Mucosa of stomach (tissue), 1 donor: ENCODE measurements around the gene MOB2.

Experiments used
- H3K27me3 ChIP-seq: one replicate; pipeline ENCODE4 v1.7.0; 2013; ENCODE audit warnings: mild to moderate bottlenecking, low read length; ENCODE audit not compliant: control insufficient read depth, insufficient read depth
- H3K36me3 ChIP-seq: one replicate; pipeline ENCODE4 v1.7.0; 2013; ENCODE audit warnings: low read length; ENCODE audit not compliant: control insufficient read depth, insufficient read depth
- H3K4me1 ChIP-seq: one replicate; pipeline ENCODE4 v1.7.0; 2013; ENCODE audit warnings: mild to moderate bottlenecking, low read length; ENCODE audit not compliant: control insufficient read depth, insufficient read depth
- H3K4me3 ChIP-seq: one replicate; pipeline ENCODE4 v1.7.0; 2013; ENCODE audit warnings: low read length
- H3K9ac ChIP-seq: one replicate; pipeline ENCODE4 v1.7.0; 2013; ENCODE audit warnings: mild to moderate bottlenecking, low read length, moderate library complexity
- H3K9me3 ChIP-seq: one replicate; pipeline ENCODE4 v1.7.0; 2013; ENCODE audit warnings: mild to moderate bottlenecking, low read length, moderate library complexity; ENCODE audit not compliant: control insufficient read depth
- donor health status: Pancreatic carcinoma.

The MOB2 gene

DNA sequence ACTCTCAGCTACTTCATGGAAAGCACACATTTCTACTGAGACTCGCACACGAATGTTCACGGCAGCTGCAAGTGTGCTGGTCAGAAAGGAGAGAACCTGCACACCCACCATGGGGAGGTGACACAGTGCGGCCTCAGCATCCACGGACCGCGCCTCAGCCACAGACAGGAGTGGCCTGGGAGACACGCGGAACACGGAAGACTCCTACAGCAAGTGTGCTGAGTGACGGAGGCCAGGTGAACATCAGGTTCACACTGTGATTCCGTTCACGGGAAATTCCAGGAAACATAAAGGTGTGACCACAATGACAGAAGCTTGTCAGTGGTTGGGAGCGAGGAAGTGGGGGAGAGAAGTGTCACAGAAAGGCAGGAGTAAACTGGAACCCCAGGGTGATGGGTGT is 13.3 kb upstream of the MOB2 start:
- H3K36me3 ChIP-seq = peaks cover 3% of the 10 kb centered on the region
- H3K4me1 ChIP-seq = peaks cover 25% of the 10 kb centered on the region
- no peak overlapping the region for H3K9ac ChIP-seq
- H3K27me3 ChIP-seq = no peaks in the 10 kb centered on the region
- no peak overlapping the region for H3K4me3 ChIP-seq
- no peaks in the 10 kb centered on the region for H3K9me3 ChIP-seq

- H3K36me3 ChIP-seq = peaks cover 3% of the 10 kb centered on the region
- H3K4me3 ChIP-seq = no peak overlapping the region
- H3K9me3 ChIP-seq = no peaks in the 10 kb centered on the region
- H3K9ac ChIP-seq = no peak overlapping the region
- peaks cover 29% of the 10 kb centered on the region for H3K4me1 ChIP-seq
- H3K27me3 ChIP-seq = no peaks in the 10 kb centered on the region
These were observed 12.8 kb upstream of the MOB2 start for GRCh38 chr11:1499261-1499890.

- Histone ChIP-seq H3K4me3 (no peak overlapping the region), H3K27me3 (no peaks in the 10 kb centered on the region), H3K9me3 (no peaks in the 10 kb centered on the region), H3K4me1 (peaks cover 23% of the 10 kb centered on the region), H3K9ac (no peak overlapping the region), H3K36me3 (peaks cover 3% of the 10 kb centered on the region)
These were observed 11.7 kb upstream of the MOB2 start for GRCh38 chr11:1498262-1498661.

DNA sequence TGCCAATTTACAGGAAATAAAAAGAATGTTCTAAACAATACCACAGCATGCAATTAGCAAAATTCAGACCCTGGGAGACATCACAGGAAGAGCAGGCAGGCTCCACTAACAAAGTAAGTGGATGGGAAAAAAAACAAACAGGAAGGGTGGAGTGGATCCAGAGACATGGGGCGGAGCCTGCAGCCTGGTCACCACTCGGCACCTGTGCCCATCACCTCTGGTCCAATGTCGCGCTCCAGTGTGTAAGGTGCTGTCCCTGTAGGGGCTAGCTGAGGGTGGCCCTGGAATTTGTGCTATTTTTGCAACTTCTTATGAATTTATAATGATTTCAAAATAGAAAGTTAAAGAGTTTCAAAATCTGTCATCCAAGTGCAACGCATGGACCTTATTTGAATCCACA is 11.0 kb upstream of the MOB2 start:
- no peak overlapping the region for H3K4me3 ChIP-seq
- no peaks in the 10 kb centered on the region for H3K9me3 ChIP-seq
- H3K36me3 ChIP-seq = peaks cover 3% of the 10 kb centered on the region
- H3K4me1 ChIP-seq = peaks cover 16% of the 10 kb centered on the region
- H3K9ac ChIP-seq = no peak overlapping the region
- no peaks in the 10 kb centered on the region for H3K27me3 ChIP-seq

DNA sequence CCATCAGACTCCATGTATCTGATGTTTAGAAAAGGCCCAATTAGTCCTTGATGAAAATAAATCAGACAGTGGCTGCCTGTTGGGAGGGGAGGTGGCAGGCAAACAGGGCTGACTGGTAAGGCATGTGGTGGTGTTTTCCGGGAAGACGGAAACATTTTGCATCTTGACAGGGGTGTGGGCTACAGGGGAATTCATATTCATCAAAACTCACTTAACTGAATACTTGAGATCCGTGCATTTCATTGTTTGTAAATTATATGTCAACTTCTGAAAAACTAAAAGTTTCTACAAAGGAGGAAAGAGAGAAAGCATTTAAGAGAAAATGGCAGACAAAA is 10.1 kb upstream of the MOB2 start:
- Histone ChIP-seq H3K36me3 (peaks cover 3% of the 10 kb centered on the region), H3K9ac (no peak overlapping the region), H3K9me3 (no peaks in the 10 kb centered on the region), H3K4me3 (no peak overlapping the region), H3K4me1 (peaks cover 12% of the 10 kb centered on the region), H3K27me3 (no peaks in the 10 kb centered on the region)

DNA sequence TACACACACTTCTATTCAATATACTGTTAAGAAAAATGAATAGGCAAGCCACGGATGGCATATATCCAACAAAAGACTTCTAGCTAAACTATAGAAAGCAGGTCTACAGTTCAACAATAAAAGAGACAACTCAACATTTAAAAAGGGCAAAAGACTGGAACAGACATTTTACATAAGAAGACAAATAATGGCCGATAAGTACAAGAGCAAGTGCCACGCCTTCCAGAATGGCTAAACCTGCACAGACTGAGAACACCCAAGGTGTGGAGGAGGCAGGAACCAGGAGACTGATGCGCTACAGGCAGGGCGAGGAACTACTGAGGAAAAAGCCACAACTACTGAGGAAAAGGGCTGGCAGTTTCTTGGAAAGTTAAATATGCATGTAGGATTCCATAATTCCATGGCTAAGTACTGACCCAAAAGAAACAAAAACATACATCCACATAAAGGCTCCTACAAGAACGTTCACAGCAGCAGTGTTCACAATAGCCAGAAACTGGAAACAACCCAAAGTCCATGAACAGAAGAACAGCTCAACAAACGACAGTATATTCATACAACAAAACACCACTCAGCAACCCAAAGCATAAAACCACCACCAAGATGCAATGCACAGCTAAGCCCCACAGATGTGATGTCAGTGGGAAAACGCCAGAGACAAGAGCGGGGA is 9.6 kb upstream of the MOB2 start:
- no peak overlapping the region for H3K4me3 ChIP-seq
- no peaks in the 10 kb centered on the region for H3K9me3 ChIP-seq
- H3K36me3 ChIP-seq = peaks cover 3% of the 10 kb centered on the region
- no peak overlapping the region for H3K9ac ChIP-seq
- H3K27me3 ChIP-seq = no peaks in the 10 kb centered on the region
- peaks cover 12% of the 10 kb centered on the region for H3K4me1 ChIP-seq

DNA sequence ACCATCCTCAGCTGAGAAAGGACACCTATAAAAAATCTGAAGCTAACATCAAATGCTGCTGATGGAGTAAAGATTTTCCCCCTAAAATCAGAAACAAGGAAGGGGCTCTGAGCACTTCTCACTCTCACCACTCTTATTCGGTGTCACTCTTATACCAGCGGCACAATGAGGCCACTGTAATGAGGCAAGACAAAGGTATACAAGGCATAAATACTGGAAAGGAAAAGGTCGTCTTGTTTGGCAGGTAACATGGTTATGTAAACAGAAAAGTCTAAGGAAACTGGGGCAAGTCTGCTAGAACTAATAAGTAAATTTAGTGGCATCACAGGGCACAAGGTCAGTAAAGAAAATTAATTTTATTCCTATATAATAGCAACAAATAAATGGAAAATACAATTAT is 8.1 kb upstream of the MOB2 start:
- no peak overlapping the region for H3K4me3 ChIP-seq
- H3K4me1 ChIP-seq = peaks cover 12% of the 10 kb centered on the region
- H3K27me3 ChIP-seq = no peaks in the 10 kb centered on the region

DNA sequence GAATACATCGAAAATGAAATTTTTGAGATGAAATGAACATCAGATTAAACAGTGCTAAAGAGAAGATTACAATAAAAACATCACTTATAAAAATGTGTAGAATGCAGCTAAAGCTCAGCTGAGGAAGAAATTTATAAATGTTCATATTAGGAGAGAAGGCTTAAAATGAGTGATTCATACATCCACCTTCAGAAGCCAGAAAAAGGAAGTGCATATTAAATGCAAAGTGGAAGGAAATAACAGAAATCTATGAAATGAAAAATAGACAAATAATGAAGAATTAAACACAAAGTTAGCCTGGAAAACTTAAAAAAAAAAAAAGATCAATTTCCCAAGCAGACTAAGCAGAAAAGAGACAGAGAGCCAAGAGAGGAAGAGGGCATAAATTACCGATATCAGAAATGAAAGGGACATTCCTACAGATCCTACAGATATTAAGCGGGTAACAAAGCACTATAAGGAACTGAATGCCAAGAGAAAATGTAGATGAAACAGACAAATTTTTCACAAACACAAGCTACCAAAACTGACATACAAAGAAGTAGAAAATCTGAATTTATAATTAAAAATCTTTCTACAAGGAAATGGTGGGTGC is 7.2 kb upstream of the MOB2 start:
- Histone ChIP-seq H3K9ac (no peak overlapping the region), H3K4me3 (no peak overlapping the region), H3K4me1 (peaks cover 15% of the 10 kb centered on the region), H3K9me3 (no peaks in the 10 kb centered on the region), H3K36me3 (no peaks in the 10 kb centered on the region), H3K27me3 (no peaks in the 10 kb centered on the region)

More for the DNA sequence above, 8.1 kb upstream of the MOB2 start:
- Histone ChIP-seq H3K9ac (no peak overlapping the region), H3K36me3 (peaks cover under 1% of the 10 kb centered on the region), H3K9me3 (no peaks in the 10 kb centered on the region)

GRCh38 chr11:1491379-1491778 is 4.8 kb upstream of the MOB2 start:
- Histone ChIP-seq H3K9me3 (no peaks in the 10 kb centered on the region), H3K36me3 (no peaks in the 10 kb centered on the region), H3K4me3 (no peak overlapping the region), H3K9ac (no peak overlapping the region), H3K4me1 (peaks cover 36% of the 10 kb centered on the region), H3K27me3 (no peaks in the 10 kb centered on the region)

DNA sequence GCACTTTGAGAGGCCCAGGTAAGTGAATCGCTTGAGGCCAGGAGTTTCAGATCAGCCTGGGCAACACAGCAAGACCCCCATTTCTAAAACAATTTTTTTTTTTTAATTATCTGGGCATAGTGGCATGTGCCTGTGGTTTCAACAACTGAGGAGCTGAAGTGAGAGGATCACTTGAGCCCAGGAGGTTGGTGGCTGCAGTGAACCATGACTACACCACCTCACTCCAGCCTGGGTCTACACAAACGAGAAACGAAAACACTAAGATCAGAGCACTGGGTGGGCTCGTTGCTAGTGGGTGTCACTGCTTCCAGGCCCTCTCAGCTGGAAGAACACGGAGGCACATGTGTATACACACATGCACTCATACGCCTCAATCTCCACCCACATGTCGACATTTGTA is 4.1 kb upstream of the MOB2 start:
- Histone ChIP-seq H3K27me3 (no peaks in the 10 kb centered on the region), H3K4me3 (no peak overlapping the region), H3K9ac (no peak overlapping the region), H3K9me3 (no peaks in the 10 kb centered on the region), H3K4me1 (peaks cover 41% of the 10 kb centered on the region), H3K36me3 (no peaks in the 10 kb centered on the region)

- Histone ChIP-seq H3K36me3 (no peaks in the 10 kb centered on the region), H3K4me1 (peaks cover 48% of the 10 kb centered on the region), H3K9me3 (no peaks in the 10 kb centered on the region), H3K9ac (no peak overlapping the region), H3K4me3 (no peak overlapping the region), H3K27me3 (no peaks in the 10 kb centered on the region)
These were observed 2.1 kb upstream of the MOB2 start for GRCh38 chr11:1488575-1489180.

- Histone ChIP-seq H3K9me3 (no peaks in the 10 kb centered on the region), H3K36me3 (no peaks in the 10 kb centered on the region), H3K4me1 (peaks cover 48% of the 10 kb centered on the region), H3K9ac (no peak overlapping the region), H3K27me3 (no peaks in the 10 kb centered on the region), H3K4me3 (no peak overlapping the region)
These were observed 1.4 kb upstream of the MOB2 start for GRCh38 chr11:1487851-1488574.
